GM13976 (cell line): ENCODE data around the gene PLEKHA8.

ENCODE experiments used
- DNase-seq: peaks from one replicate; pipeline ENCODE4 v3.0.0; 2012; ENCODE audit warnings: low spot score
- CTCF ChIP-seq: IDR thresholded peaks from 2 replicates; pipeline ENCODE4 v1.5.1; 2012; ENCODE audit warnings: borderline replicate concordance, mild to moderate bottlenecking; ENCODE audit not compliant: insufficient read depth; ENCODE audit errors: extremely low read depth, missing control alignments, control extremely low read depth
- in situ Hi-C: fragments of 300-500 bp; cut with MboI; formaldehyde crosslinking; loops from one replicate; pipeline ENCODE4 v1.12.0; 2022; ENCODE audit warnings: low sequenced_read_pairs, mixed read lengths, inconsistent platforms; ENCODE audit not compliant: unreplicated experiment

The PLEKHA8 gene

GRCh38 chr7:30148951-30149459 lies 120.8 kb downstream of the PLEKHA8 start:
- in situ Hi-C loops: no loop called here
- TF ChIP-seq CTCF: no peak
- DNase-seq: no peak

DNA sequence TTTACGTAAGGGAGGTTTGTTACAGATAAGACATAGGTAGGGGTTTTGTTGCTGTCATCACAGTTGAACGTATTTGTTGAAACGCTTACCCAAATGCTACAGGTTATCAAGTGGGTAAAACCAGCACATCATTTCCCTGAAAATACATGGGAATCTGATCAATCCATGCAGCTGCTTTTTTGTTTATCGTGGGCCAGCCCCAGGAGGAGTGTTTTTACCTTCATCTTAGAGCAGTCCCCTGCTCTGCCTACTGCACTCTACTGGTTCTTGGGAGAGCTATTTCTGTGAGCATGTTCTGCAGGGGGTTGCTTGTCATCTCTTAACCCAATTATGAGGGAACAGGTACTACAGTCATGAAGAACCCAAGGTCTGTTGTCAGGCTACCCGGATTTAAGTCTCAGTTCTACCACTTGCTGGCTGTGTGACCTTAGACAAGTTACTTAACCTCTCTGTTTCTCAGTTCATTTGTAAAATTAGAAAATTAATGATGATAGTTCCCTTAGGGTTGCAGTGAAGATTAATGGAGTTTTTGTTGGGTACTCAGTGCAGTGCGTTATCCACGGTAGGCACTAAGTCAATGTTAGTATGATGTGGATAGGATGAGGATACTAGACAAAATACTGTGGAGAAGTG lies 121.5 kb downstream of the PLEKHA8 start:
- DNase-seq: no peak
- in situ Hi-C loops: loop anchor here (25.0 kb wide), 2 partner anchors 263 to 413 kb away; no protein-coding TSS in a partner anchor
- TF ChIP-seq CTCF: no peak

GRCh38 chr7:30150711-30151110 lies 122.5 kb downstream of the PLEKHA8 start:
- in situ Hi-C loops: loop anchor here (25.0 kb wide), 2 partner anchors 262 to 412 kb away; no protein-coding TSS in a partner anchor
- no peak for TF ChIP-seq CTCF
- DNase-seq: no peak

GRCh38 chr7:30154111-30154587 lies 125.9 kb downstream of the PLEKHA8 start:
- no peak for TF ChIP-seq CTCF
- in situ Hi-C loops: loop anchor here (25.0 kb wide), 2 partner anchors 258 to 408 kb away; no protein-coding TSS in a partner anchor
- DNase-seq: no peak

DNA sequence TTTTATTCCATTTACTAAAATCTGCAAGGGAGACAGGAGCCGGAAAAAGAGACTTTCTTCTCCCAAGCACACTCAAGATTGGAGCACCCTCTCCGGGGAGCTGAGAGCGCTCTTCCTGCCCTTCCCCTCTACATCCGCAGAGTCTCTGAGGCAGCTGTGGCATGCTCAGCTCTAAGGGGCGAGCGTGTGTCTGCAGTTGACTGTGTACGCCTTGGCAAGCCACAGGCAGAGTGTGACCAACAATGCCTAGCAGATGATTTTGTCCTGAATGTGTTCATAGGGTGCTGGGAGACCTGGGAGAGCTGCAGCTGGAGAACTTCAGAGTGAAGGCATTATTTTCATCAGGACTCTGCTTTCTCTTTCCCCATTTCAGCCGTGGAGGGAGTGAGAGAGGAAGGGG lies 127.3 kb downstream of the PLEKHA8 start:
- in situ Hi-C loops: loop anchor here (25.0 kb wide), 2 partner anchors 257 to 407 kb away; no protein-coding TSS in a partner anchor
- no peak for TF ChIP-seq CTCF

GRCh38 chr7:30157204-30157603 lies 129.0 kb downstream of the PLEKHA8 start:
- no peak for DNase-seq
- in situ Hi-C loops: loop anchor here (25.0 kb wide), 2 partner anchors 255 to 405 kb away; no protein-coding TSS in a partner anchor
- TF ChIP-seq CTCF: no peak

More for the DNA sequence above, 127.3 kb downstream of the PLEKHA8 start:
- DNase-seq: no peak

GRCh38 chr7:30159163-30159562 lies 131.0 kb downstream of the PLEKHA8 start:
- in situ Hi-C loops: loop anchor here (25.0 kb wide), 2 partner anchors 253 to 403 kb away; no protein-coding TSS in a partner anchor
- no peak for TF ChIP-seq CTCF
- no peak for DNase-seq
